GM10248 (cell line): ENCODE measurements around the gene BORCS6.

ENCODE experiments used
- CTCF ChIA-PET: fragments of 300-600 bp; sonication (Branson Sonifier 250); formaldehyde crosslinking; extraction: SDS; loops from one replicate; lab custom pipeline; 2021; ENCODE audit warnings: antibody characterized with exemption; lab: Yijun Ruan, JAX
- POLR2A ChIA-PET: fragments of 350-650 bp; sonication (Branson Sonifier 250); formaldehyde crosslinking; extraction: SDS; loops from one replicate; lab custom pipeline; 2020; ENCODE audit warnings: antibody characterized with exemption; lab: Yijun Ruan, JAX
- DNase-seq: peaks from one replicate; pipeline ENCODE4 v3.0.0; 2012; ENCODE audit errors: extremely low spot score
- CTCF ChIP-seq: IDR thresholded peaks from 2 replicates; pipeline ENCODE4 v1.5.1; 2012; ENCODE audit warnings: mild to moderate bottlenecking, low read depth; ENCODE audit errors: extremely low read depth, missing control alignments, control extremely low read depth

Gene BORCS6

GRCh38 chr17:8192070-8192815, 2.3 kb upstream of the BORCS6 start:
- ChIA-PET CTCF (interaction anchor here (0.6 to 2.7 kb wide), 8 partner anchors 7 to 119 kb away, joined by 3 to 13 read pairs (median 4); partner anchors contain the start of gene ALOXE3), POLR2A (interaction anchor here (0.8 to 1.7 kb wide), 5 partner anchors 17 to 97 kb away, joined by 3 to 9 read pairs (median 5); partner anchors contain the start of gene RANGRF)
- peak; percentile 71 for DNase-seq
- TF ChIP-seq CTCF: no peak

- no peak for TF ChIP-seq CTCF
- POLR2A ChIA-PET: interaction anchor here (0.5 to 6.1 kb wide), 12 partner anchors 7 to 58 kb away, joined by 3 to 89 read pairs (median 4); partner anchors contain the start of genes AURKB and CTC1
- no peak for DNase-seq
- CTCF ChIA-PET: interaction anchor here (0.7 to 4.3 kb wide), 12 partner anchors 10 to 130 kb away, joined by 3 to 30 read pairs (median 3); partner anchors contain the start of gene HES7
These were observed 526 bp upstream of the BORCS6 start for GRCh38 chr17:8190506-8190905.

- ChIA-PET POLR2A (interaction anchor here (1.4 to 6.1 kb wide), 3 partner anchors 16 to 35 kb away, joined by 3 to 89 read pairs (median 6); partner anchors contain the start of gene AURKB), CTCF (interaction anchor here (0.6 to 4.3 kb wide), 9 partner anchors 11 to 128 kb away, joined by 3 to 30 read pairs (median 3); no protein-coding TSS in a partner anchor)
- DNase-seq: no peak
- no peak for TF ChIP-seq CTCF
These were observed 804 bp downstream of the BORCS6 start for GRCh38 chr17:8189041-8189710.

- POLR2A ChIA-PET: interaction anchor here (0.7 to 6.1 kb wide), 2 partner anchors 16 to 64 kb away, joined by 5 to 89 read pairs; no protein-coding TSS in a partner anchor
- CTCF ChIA-PET: interaction anchor here (0.6 to 4.3 kb wide), 11 partner anchors 12 to 78 kb away, joined by 3 to 30 read pairs (median 3); no protein-coding TSS in a partner anchor
- TF ChIP-seq CTCF: no peak
- no peak for DNase-seq
These were observed 1.6 kb downstream of the BORCS6 start for GRCh38 chr17:8188263-8188839.

- ChIA-PET CTCF (interaction anchor here (0.6 to 4.3 kb wide), 11 partner anchors 11 to 558 kb away, joined by 3 to 30 read pairs (median 4); partner anchors contain the start of gene TMEM107), POLR2A (interaction anchor here (0.5 to 6.1 kb wide), 4 partner anchors 11 to 63 kb away, joined by 3 to 89 read pairs (median 4); partner anchors contain the start of gene AURKB)
- peak; percentile 67 for DNase-seq
- TF ChIP-seq CTCF: peak; percentile 15
These were observed 2.3 kb downstream of the BORCS6 start for GRCh38 chr17:8187517-8188262.
